Measurements from ENCODE around the gene BRD9.
A peak's percentile ranks its signal among the peaks of the same experiment; 100 is the strongest.
"Not testable (repeated sequence)": the region's sequence is repeated elsewhere in the genome, so short reads cannot be mapped to it uniquely, and the experiment has no call there.

Gene BRD9

GRCh38 chr5:922436-923280 lies 30.1 kb upstream of the BRD9 start:
- no peak for DNase-seq

GRCh38 chr5:921456-922435 lies 29.1 kb upstream of the BRD9 start:
- DNase-seq: no peak

GRCh38 chr5:920321-920720 lies 27.7 kb upstream of the BRD9 start:
- no peak for DNase-seq

- DNase-seq: no peak
Measured at GRCh38 chr5:919356-920000, 26.9 kb upstream of the BRD9 start.

- DNase-seq: not testable (repeated sequence)
Measured at GRCh38 chr5:918717-919116, 26.1 kb upstream of the BRD9 start.

- no peak for DNase-seq
Measured at GRCh38 chr5:916441-917293, 24.1 kb upstream of the BRD9 start.

- DNase-seq: no peak
Measured at GRCh38 chr5:915946-916345, 23.3 kb upstream of the BRD9 start.

- not testable (repeated sequence) for DNase-seq
Measured at GRCh38 chr5:915346-915745, 22.7 kb upstream of the BRD9 start.

- DNase-seq: no peak
Measured at GRCh38 chr5:914612-915011, 22.0 kb upstream of the BRD9 start.

GRCh38 chr5:914174-914573 lies 21.6 kb upstream of the BRD9 start:
- DNase-seq: no peak

- peak in 1 of 2 donors; percentile 6 for DNase-seq
Measured at GRCh38 chr5:912280-913091, 19.9 kb upstream of the BRD9 start.

GRCh38 chr5:911601-912000 lies 19.0 kb upstream of the BRD9 start:
- DNase-seq: no peak

- DNase-seq: no peak
Measured at GRCh38 chr5:910769-911160, 18.2 kb upstream of the BRD9 start.

GRCh38 chr5:909994-910768 lies 17.6 kb upstream of the BRD9 start:
- no peak for DNase-seq

- DNase-seq: no peak
Measured at GRCh38 chr5:909086-909485, 16.5 kb upstream of the BRD9 start.

GRCh38 chr5:908172-908571 lies 15.6 kb upstream of the BRD9 start:
- no peak for DNase-seq

GRCh38 chr5:907366-907910 lies 14.8 kb upstream of the BRD9 start:
- no peak for DNase-seq

- no peak for DNase-seq
Measured at GRCh38 chr5:905139-905642, 12.6 kb upstream of the BRD9 start.

GRCh38 chr5:903756-904096 lies 11.1 kb upstream of the BRD9 start:
- no peak for DNase-seq

Measured in inflammatory macrophage (primary cell).